HEK293 (cell line): ENCODE measurements around the gene POGZ.

ENCODE experiments used
- AEBP2 ChIP-seq: fragments of 450-650 bp; formaldehyde crosslinking; IDR thresholded peaks from 2 replicates; pipeline ENCODE4 v1.5.1; 2016; ENCODE audit warnings: missing biosample characterization, missing genetic modification characterization, borderline replicate concordance
- ATF2 ChIP-seq: fragments of 450-650 bp; formaldehyde crosslinking; IDR thresholded peaks from 2 replicates; pipeline ENCODE4 v1.5.1; 2016; ENCODE audit warnings: missing biosample characterization, missing genetic modification characterization, low read depth
- CTCF ChIP-seq: fragments of 450-650 bp; formaldehyde crosslinking; IDR thresholded peaks from 2 replicates; pipeline ENCODE4 v1.5.1; 2016; ENCODE audit warnings: missing biosample characterization, missing genetic modification characterization
- HOXC10 ChIP-seq: sonication (generic); formaldehyde crosslinking; IDR thresholded peaks from 2 replicates; pipeline ENCODE4 v1.8.1; 2023; ENCODE audit warnings: mild to moderate bottlenecking, missing genetic modification reagents
- IKZF3 ChIP-seq: fragments of 450-650 bp; IDR thresholded peaks from 2 replicates; pipeline ENCODE4 v1.5.0; 2018; ENCODE audit warnings: missing biosample characterization, mild to moderate bottlenecking, missing genetic modification characterization, moderate library complexity
- KLF17 ChIP-seq: fragments of 450-650 bp; formaldehyde crosslinking; IDR thresholded peaks from 2 replicates; pipeline ENCODE4 v1.5.1; 2016; ENCODE audit warnings: missing biosample characterization, missing genetic modification characterization
- OVOL3 ChIP-seq: fragments of 450-650 bp; formaldehyde crosslinking; IDR thresholded peaks from 2 replicates; pipeline ENCODE4 v1.5.1; 2016; ENCODE audit warnings: missing biosample characterization, missing genetic modification characterization
- ZBTB1 ChIP-seq: fragments of 450-650 bp; formaldehyde crosslinking; IDR thresholded peaks from 2 replicates; pipeline ENCODE4 v1.5.1; 2016; ENCODE audit warnings: missing biosample characterization, missing genetic modification characterization
- ZBTB10 ChIP-seq: fragments of 450-650 bp; formaldehyde crosslinking; IDR thresholded peaks from 2 replicates; pipeline ENCODE4 v1.5.1; 2016; ENCODE audit warnings: missing biosample characterization, missing genetic modification characterization
- ZBTB11 ChIP-seq: fragments of 450-650 bp; formaldehyde crosslinking; conservative IDR thresholded peaks from 2 replicates; pipeline ENCODE4 v1.5.1; 2016; ENCODE audit warnings: low read depth, missing biosample characterization, missing genetic modification characterization
- ZNF146 ChIP-seq: fragments of 450-650 bp; formaldehyde crosslinking; IDR thresholded peaks from 2 replicates; pipeline ENCODE4 v1.5.1; 2016; ENCODE audit warnings: missing biosample characterization, missing genetic modification characterization
- ZNF214 ChIP-seq: fragments of 450-650 bp; formaldehyde crosslinking; IDR thresholded peaks from 2 replicates; pipeline ENCODE4 v1.5.1; 2017; ENCODE audit warnings: missing biosample characterization, mild to moderate bottlenecking, missing genetic modification characterization, borderline replicate concordance
- ZNF394 ChIP-seq: fragments of 450-650 bp; formaldehyde crosslinking; IDR thresholded peaks from 2 replicates; pipeline ENCODE4 v1.5.1; 2016; ENCODE audit warnings: missing biosample characterization, missing genetic modification characterization, mild to moderate bottlenecking, moderate library complexity, borderline replicate concordance
- ZNF518A ChIP-seq: fragments of 450-650 bp; formaldehyde crosslinking; conservative IDR thresholded peaks from 2 replicates; pipeline ENCODE4 v1.5.1; 2016; ENCODE audit warnings: low read depth, missing biosample characterization, missing genetic modification characterization
- ZNF624 ChIP-seq: fragments of 450-650 bp; formaldehyde crosslinking; IDR thresholded peaks from 2 replicates; pipeline ENCODE4 v1.5.1; 2017; ENCODE audit warnings: missing biosample characterization, missing genetic modification characterization
- ZNF776 ChIP-seq: fragments of 450-650 bp; formaldehyde crosslinking; IDR thresholded peaks from 2 replicates; pipeline ENCODE4 v1.5.0; 2017; ENCODE audit warnings: missing biosample characterization, missing genetic modification characterization, borderline replicate concordance
- ZNF777 ChIP-seq: fragments of 450-650 bp; formaldehyde crosslinking; IDR thresholded peaks from 2 replicates; pipeline ENCODE4 v1.5.1; 2017; ENCODE audit warnings: missing biosample characterization, missing genetic modification characterization, borderline replicate concordance
- ZNF837 ChIP-seq: fragments of 450-650 bp; formaldehyde crosslinking; IDR thresholded peaks from 2 replicates; pipeline ENCODE4 v1.5.1; 2016; ENCODE audit warnings: missing biosample characterization, missing genetic modification characterization
- ZSCAN16 ChIP-seq: fragments of 450-650 bp; formaldehyde crosslinking; IDR thresholded peaks from 2 replicates; pipeline ENCODE4 v1.5.1; 2016; ENCODE audit warnings: missing biosample characterization, missing genetic modification characterization

The POGZ gene

GRCh38 chr1:151457911-151458801, 1.1 kb downstream of the POGZ start (continued):
- TF ChIP-seq ZBTB10 (tag by site-specific recombination) (peak; percentile 98), KLF17 (tag by site-specific recombination) (peak; percentile 77), ATF2 (tag by site-specific recombination) (no peak), ZBTB11 (tag by site-specific recombination) (peak; percentile 55), ZNF624 (tag by site-specific recombination) (no peak), IKZF3 (tag by site-specific recombination) (peak; percentile 94), ZSCAN16 (no peak), ZNF518A (tag by site-specific recombination) (peak; percentile 63), OVOL3 (tag by site-specific recombination) (no peak; the same call in 1 of the 2 replicates), ZNF837 (tag by site-specific recombination) (no peak), ZNF146 (tag by site-specific recombination) (peak; percentile 23; the same call in 1 of the 2 replicates), ZNF776 (tag by site-specific recombination) (no peak), ZNF394 (tag by site-specific recombination) (peak; percentile 54; the same call in 1 of the 2 replicates), CTCF (tag by site-specific recombination) (no peak), HOXC10 (CRISPR knock-in tag) (no peak), ZBTB1 (tag by site-specific recombination) (peak; percentile 59; the same call in 1 of the 2 replicates), AEBP2 (tag by site-specific recombination) (no peak), ZNF214 (tag by site-specific recombination) (no peak), ZNF777 (tag by site-specific recombination) (no peak)
